GM18498 (cell line): ENCODE data around the gene QARS1.

ENCODE experiments used
- ATAC-seq: cut with Tn5 transposase; IDR thresholded peaks from one replicate; pipeline ENCODE4 v1.9.1; 2021; ENCODE audit warnings: mild to moderate bottlenecking, moderate library complexity; ENCODE audit not compliant: unreplicated experiment

QARS1 gene

DNA sequence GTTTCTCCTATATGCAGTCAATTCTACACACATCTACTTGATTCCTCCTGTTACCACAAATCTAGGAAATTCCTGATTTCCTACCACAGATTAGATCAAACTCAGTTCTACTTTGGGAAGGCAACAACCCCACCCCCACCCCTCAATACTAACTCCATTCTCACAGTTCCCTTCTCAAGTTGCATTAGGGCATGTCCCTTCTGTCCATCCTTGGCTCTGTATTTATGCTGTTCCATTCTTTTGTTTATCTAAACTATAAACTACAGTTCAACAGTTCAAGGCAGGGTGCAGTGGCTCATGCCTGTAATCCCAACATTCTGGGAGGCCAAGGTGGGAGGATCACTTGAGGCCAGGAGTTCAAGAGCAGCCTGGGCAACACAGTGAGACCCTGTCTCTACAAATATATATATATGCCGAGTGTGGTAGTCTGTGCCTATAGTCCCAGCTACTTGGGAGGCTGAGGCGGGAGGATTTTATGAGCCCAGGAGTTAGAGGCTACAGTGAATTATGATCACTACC, 50.2 kb downstream of the QARS1 start:
- no peak for ATAC-seq

GRCh38 chr3:49053543-49053942, 51.0 kb downstream of the QARS1 start:
- ATAC-seq: no peak
